ENCODE measurements around the gene MAST4. TPM values are rescaled to one million over a fixed set of nuclear protein-coding genes. Genes with fewer than 3 reads are reported as not detected.

MAST4 gene
- total RNA-seq, 1 donor from 2014 or later = 17.2 TPM

DNA sequence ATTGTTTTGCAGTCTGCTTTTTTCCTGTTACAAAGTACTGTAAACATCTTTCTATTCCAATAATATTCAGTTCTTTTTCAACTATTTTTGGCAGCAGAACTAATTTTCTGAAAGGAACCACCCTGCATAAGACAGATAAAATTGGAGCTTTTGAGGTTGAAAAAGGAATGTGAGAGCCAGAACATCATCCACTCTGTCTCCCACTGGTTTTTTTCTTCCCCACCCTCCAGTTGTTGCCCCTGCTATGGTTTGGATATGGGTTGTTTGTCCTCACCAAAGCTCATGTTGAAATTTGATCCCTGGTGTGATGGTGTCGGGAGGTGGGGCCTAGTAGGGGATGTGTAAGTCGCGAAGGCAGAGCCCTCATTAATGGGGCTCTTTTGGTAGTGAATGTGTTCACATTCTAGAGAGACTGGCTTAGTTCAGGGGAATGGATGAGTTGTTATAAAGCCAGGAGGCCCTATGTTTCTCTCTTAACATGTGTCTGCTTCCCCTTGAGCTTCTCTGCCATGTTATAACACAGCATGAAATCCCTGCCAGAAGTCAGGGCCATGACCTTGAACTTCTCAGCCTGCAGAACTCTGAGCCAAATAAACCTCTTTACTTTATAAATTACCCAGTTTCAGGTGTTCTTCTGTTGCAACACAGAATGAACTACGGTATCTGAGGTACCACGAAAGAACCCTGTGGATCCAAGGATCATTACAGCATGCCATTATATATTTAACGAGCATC, 34.8 kb upstream of the MAST4 start:
- ChIA-PET POLR2A (interaction anchor here (0.5 kb wide), 1 partner anchor 67 kb away, joined by 3 read pairs; no protein-coding TSS in a partner anchor), CTCF (no interaction called here)
- Mint-ChIP-seq H3K4me3 (no peak overlapping the region), H3K4me1 (peaks cover 17% of the 10 kb centered on the region), H3K27me3 (no peaks in the 10 kb centered on the region), H3K9me3 (no peaks in the 10 kb centered on the region), H3K27ac (no peak overlapping the region), H3K36me3 (ENCODE audit: low read depth) (no peaks in the 10 kb centered on the region)
- ATAC-seq (ENCODE audit: low read depth) (no peak), DNase-seq (no peak)
- intact Hi-C loops (cut with micrococcal nuclease) = no loop called here
- TF ChIP-seq, protein P1, sequence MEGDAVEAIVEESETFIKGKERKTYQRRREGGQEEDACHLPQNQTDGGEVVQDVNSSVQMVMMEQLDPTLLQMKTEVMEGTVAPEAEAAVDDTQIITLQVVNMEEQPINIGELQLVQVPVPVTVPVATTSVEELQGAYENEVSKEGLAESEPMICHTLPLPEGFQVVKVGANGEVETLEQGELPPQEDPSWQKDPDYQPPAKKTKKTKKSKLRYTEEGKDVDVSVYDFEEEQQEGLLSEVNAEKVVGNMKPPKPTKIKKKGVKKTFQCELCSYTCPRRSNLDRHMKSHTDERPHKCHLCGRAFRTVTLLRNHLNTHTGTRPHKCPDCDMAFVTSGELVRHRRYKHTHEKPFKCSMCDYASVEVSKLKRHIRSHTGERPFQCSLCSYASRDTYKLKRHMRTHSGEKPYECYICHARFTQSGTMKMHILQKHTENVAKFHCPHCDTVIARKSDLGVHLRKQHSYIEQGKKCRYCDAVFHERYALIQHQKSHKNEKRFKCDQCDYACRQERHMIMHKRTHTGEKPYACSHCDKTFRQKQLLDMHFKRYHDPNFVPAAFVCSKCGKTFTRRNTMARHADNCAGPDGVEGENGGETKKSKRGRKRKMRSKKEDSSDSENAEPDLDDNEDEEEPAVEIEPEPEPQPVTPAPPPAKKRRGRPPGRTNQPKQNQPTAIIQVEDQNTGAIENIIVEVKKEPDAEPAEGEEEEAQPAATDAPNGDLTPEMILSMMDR (IDR thresholded peaks at IDR 0.05) = no peak

DNA sequence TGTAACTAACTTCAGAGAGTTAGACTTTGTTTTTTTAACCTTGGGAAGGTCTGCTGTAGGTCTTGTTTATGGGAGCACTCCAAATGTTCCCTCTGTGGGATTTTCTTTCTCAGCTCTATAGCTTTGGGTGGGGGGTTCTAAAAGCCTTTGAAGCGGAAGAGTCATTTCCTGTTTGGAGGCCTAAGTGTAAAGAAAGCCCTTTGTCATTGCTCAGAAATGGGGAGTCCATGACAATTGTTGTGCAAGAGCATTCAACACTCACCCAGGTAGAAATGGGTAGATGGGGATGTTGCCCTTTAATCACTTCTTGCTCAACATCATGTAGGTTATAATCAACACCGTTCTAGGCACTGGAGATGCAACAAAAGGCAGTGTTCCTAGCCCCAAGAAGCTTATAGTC, 30.3 kb upstream of the MAST4 start:
- TF ChIP-seq, protein P1 (IDR thresholded peaks at IDR 0.05) = no peak
- Mint-ChIP-seq H3K4me1 (peaks cover 24% of the 10 kb centered on the region), H3K27me3 (no peaks in the 10 kb centered on the region), H3K36me3 (ENCODE audit: low read depth) (no peaks in the 10 kb centered on the region), H3K4me3 (no peak overlapping the region), H3K9me3 (no peaks in the 10 kb centered on the region), H3K27ac (no peak overlapping the region)
- intact Hi-C loops (cut with micrococcal nuclease) = no loop called here
- ATAC-seq (ENCODE audit: low read depth) (no peak), DNase-seq (no peak)
- CTCF ChIA-PET = no interaction called here
- POLR2A ChIA-PET = no interaction called here

DNA sequence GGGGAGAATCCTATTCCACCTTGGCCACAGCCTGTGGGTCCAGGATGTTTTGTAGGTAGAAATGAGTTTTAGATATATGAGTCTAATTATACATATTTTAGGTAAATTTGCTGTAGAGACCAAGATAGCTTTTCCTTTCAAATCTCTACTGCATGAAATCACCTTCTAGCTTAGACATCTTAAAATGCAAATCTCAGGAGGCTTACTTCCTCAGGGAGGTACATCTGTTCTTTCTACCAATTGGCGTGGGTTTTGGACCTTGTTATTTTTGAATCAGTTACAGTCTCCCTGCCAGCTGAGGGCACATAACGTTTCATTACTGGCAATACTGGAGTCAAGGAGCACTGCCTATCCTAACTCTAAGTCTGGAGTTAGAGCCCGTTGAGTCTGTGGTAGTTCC, 28.7 kb upstream of the MAST4 start:
- TF ChIP-seq, protein P1 (IDR thresholded peaks at IDR 0.05) = no peak
- Mint-ChIP-seq H3K4me1 (peaks cover 24% of the 10 kb centered on the region), H3K36me3 (ENCODE audit: low read depth) (no peaks in the 10 kb centered on the region), H3K27ac (no peak overlapping the region), H3K9me3 (no peaks in the 10 kb centered on the region), H3K27me3 (no peaks in the 10 kb centered on the region), H3K4me3 (no peak overlapping the region)
- intact Hi-C loops (cut with micrococcal nuclease) = no loop called here
- DNase-seq (no peak), ATAC-seq (ENCODE audit: low read depth) (peak; percentile 42)
- CTCF ChIA-PET = no interaction called here
- POLR2A ChIA-PET = no interaction called here

DNA sequence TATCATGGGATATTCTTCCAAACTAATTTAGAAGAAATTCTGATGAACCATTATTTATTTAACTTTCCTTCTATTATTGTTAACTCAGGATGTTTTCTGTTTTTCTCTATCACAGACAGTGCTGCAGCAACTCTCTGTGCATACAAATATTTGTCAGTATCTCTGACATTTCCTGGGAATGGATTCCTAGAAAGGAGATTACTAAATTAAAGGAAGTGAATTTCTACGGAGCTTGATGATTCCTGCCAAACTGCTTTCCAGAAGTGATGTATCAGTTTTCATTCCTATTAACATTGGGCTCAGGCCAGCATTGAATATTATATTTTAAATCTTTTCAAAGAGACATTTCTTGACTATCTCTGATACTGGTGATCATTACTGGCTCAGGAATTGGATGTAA, 26.0 kb upstream of the MAST4 start:
- DNase-seq (no peak), ATAC-seq (ENCODE audit: low read depth) (no peak)
- Mint-ChIP-seq H3K9me3 (no peaks in the 10 kb centered on the region), H3K4me1 (peaks cover 25% of the 10 kb centered on the region), H3K27ac (no peak overlapping the region), H3K4me3 (no peak overlapping the region), H3K36me3 (ENCODE audit: low read depth) (no peaks in the 10 kb centered on the region), H3K27me3 (peaks cover 6% of the 10 kb centered on the region)
- ChIA-PET POLR2A (no interaction called here), CTCF (no interaction called here)
- intact Hi-C loops (cut with micrococcal nuclease) = no loop called here
- TF ChIP-seq, protein P1 (IDR thresholded peaks at IDR 0.05) = no peak

DNA sequence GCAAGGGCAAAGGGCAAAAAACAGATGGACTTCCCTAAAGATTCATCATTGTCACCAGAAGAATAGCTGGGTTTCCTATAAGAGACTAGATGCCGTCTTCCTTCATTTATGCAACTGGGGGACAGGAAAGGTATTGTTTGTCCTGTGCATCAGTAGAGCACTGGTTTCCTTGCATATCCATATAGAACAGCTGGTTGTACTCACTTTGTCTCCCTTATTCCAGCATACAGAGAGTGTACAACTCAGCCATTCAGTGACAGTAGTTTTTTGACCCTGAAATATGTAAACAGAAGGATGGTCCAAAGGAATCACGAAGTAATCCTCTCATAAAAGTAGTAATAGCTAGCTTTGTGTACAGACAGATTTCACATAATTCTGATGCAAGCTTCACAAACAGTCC, 22.5 kb upstream of the MAST4 start:
- no peak overlapping the region for H3K4me3 Mint-ChIP-seq
- TF ChIP-seq, protein P1 (IDR thresholded peaks at IDR 0.05) = no peak
- POLR2A ChIA-PET = interaction anchor here (0.7 kb wide), 1 partner anchor 51 kb away, joined by 7 read pairs; no protein-coding TSS in a partner anchor
- peaks cover 3% of the 10 kb centered on the region for H3K4me1 Mint-ChIP-seq
- H3K27me3 Mint-ChIP-seq = peaks cover 9% of the 10 kb centered on the region
- CTCF ChIA-PET = no interaction called here
- no peaks in the 10 kb centered on the region for H3K36me3 Mint-ChIP-seq (ENCODE audit: low read depth)
- ATAC-seq (ENCODE audit: low read depth) = no peak
- no peaks in the 10 kb centered on the region for H3K9me3 Mint-ChIP-seq
- no peak overlapping the region for H3K27ac Mint-ChIP-seq
- intact Hi-C loops (cut with micrococcal nuclease) = no loop called here
- no peak for DNase-seq

Data from activated B cell treated with CpG ODN at 0.5 μM for 24 hours (primary cell).